GM12801 (cell line): ENCODE data around the gene CIAO3.

Source experiments
- TF ChIP-seq, protein P1 (sequence below): IDR thresholded peaks from one replicate; pipeline ENCODE4 v1.5.1; 2011; ENCODE audit warnings: control low read depth; ENCODE audit not compliant: insufficient read length; ENCODE audit errors: extremely low read depth

CIAO3 gene

DNA sequence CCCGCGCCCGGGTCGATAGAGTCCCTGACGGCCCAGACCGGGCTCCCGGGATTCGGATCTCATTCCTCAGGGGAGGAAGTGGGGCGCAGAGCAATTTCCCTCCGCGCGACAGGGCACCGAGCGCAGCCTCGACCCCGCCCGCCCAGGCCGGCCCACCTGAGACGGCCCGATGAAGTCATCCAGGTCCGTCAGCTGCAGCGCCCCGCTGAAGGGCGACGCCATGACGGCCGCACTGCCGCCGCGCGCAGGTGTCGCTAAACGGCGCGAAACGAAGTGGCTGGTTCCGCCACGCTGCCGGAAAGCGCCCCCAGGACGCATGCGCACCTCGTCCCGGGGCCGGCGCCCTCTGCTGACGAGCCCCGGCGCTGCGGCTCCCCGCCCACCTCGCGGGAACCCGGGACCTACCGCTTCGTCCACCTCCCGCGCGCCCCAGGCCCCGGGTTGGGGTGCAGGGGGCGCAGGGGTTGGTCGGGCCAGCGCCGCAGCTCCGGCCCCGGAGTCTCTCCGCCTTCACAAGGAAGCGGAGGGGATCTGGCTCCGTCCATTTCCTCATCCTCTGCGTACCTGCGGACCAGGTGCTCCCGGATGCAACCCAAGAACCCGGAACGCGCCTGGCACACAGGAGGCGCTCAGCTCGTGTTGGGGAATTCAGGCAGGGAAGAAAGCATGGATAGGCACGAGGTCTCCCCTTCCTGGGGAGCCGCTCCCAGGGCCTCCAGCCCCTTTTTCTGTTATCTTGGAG is at the start of gene CIAO3:
Gene CIAO3 (minus strand): TSS at position 234 of the 742 bp plus-strand sequence. CDS start 12 bp downstream, at position 222.
- TF ChIP-seq, protein P1, sequence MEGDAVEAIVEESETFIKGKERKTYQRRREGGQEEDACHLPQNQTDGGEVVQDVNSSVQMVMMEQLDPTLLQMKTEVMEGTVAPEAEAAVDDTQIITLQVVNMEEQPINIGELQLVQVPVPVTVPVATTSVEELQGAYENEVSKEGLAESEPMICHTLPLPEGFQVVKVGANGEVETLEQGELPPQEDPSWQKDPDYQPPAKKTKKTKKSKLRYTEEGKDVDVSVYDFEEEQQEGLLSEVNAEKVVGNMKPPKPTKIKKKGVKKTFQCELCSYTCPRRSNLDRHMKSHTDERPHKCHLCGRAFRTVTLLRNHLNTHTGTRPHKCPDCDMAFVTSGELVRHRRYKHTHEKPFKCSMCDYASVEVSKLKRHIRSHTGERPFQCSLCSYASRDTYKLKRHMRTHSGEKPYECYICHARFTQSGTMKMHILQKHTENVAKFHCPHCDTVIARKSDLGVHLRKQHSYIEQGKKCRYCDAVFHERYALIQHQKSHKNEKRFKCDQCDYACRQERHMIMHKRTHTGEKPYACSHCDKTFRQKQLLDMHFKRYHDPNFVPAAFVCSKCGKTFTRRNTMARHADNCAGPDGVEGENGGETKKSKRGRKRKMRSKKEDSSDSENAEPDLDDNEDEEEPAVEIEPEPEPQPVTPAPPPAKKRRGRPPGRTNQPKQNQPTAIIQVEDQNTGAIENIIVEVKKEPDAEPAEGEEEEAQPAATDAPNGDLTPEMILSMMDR: no peak

DNA sequence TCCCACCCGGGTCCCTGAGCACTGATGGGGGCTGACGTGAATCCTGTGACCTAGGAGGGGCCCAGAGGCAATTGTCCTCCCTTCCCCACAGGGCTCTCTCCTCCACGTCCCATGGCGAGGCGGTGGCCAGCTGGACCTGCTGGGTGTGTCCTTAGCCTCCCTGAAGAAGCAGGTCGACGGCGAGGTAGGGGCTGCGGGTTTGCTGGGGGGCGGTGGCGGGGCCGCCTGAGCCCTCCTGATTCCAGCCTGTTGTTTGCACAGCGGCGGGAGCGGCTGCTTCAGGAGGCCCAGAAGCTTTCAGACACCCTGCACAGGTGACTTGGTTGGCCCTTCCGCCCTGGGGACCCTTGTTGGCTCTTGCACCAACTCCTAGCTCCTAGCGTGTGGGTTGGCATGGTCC is 49.3 kb upstream of the CIAO3 start:
- TF ChIP-seq, protein P1: no peak

DNA sequence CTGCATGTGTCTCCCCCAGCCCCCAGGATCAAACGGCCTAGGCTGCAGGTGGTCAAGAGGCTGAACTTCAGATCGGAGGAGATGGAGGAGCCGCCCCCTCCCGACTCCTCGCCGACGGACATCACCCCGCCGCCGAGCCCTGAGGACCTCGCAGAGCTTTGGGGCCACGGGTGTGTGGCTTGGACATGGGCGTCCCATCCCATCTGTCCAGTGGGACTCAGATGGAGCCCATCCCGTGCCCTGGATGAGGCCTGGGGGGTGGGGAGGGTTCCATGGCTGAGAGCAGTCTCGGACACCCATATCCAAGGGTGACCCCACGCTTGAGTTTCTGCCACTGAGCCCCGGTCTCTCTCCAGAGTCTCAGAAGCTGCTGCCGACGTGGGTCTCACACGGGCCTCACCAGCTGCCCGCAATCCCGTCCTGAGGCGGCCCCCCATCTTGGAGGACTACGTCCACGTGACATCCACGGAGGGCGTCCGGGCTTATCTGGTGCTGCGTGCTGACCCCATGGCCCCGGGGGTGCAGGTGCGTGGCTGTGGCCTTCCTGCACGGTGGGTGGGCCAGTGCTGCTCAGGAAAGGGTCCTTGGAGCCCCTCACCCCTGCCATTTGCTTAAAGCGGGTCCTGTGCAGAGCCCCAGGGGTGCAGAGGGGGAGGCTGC is 48.5 kb upstream of the CIAO3 start:
- TF ChIP-seq, protein P1: no peak

DNA sequence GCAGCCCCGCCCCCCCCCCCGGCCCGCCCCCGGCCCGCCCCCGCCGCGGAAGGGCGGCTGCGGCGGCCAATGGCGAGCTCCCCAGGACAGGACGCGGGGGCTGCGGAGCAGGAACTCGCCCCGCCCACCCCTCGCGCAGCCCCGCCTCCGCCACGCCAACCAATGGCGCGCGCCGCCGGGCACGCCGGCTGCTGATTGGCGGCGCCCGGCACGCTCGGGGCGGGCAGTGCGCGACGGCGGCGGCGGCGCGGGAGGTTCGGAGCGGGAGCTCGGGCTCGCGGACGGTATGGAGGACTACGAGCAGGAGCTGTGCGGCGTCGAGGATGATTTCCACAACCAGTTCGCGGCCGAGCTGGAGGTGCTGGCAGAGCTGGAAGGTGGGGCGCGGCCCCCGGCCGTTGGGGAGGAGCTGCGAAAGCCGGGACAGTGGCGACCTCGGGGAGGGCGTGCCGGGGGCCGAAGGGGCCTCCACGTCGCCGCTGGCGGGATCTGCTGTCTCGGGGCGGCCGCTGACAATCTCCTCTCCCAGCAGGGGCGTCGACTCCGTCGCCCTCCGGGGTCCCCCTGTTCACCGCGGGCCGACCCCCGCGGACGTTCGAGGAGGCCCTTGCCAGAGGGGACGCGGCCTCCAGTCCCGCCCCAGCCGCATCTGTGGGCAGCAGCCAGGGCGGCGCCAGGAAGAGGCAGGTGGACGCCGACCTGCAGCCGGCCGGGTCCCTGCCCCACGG is 47.8 kb upstream of the CIAO3 start, which contains the start of gene CHTF18:
Gene CHTF18 (plus strand): TSS at position 222 of the 728 bp plus-strand sequence. CDS start 65 bp downstream, at position 287.
- TF ChIP-seq, protein P1: no peak

DNA sequence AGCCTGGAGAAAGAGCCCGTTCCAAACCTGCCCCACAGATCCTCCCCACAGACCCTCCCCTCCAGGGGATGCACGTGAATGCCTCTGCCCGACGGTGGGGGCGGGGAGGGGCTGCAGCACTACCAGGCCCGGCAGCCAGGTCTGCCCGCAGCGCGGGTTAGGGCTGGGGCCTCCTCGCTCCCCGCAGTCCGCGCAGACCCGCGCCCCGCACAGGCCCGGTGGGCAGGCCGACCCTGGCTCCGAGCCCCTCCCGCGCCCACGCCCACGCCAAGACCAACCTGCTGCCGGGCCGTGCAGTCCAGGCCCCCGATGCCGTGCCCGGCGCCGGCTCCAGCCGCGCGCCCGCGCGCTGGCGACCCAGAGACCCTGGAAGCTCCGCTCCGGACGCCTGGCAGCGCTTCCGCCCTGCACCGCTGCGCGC is 47.2 kb upstream of the CIAO3 start, which contains the start of gene RPUSD1:
Gene RPUSD1 (minus strand): TSS at position 404 of the 421 bp plus-strand sequence. CDS start 644 bp downstream, outside the sequence.
- TF ChIP-seq, protein P1: no peak

DNA sequence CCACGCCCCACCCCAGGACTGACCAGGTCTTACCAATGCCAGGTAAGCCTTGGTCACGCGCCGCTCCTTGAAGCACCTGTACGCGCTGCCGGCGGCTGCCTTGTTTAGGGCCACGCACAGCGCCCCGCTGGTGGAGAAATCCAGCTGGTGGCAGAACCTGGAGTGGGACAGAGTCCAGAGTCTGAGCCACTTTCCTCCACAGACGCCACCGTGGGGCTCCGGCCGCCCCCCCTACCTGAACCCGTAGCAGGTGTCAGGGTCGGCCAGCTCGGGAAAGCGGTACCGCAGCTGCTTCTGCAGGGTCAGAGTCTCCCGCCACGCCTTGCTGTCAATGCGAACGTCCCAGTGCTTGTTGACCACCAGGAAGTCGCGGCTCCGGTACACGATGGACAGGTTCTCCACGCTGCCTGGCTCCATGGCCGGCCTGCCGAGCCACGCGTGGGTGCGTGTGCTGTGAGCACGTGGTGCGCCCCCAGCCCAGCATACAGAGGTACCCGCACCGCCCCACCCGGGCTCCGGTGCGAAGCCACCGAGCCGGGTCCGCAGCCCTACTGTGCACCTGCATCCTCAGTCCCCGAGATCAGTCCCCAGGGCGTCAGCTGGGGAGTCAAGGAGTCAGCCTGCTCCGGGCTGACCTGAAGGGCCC is 46.6 kb upstream of the CIAO3 start:
- TF ChIP-seq, protein P1: no peak
